GM12878 (cell line): Measurements from ENCODE around the gene RIN2. TPM values are rescaled to one million over a fixed set of nuclear protein-coding genes. Genes with fewer than 3 reads are reported as not detected.

ENCODE experiments used
- ATAC-seq: fragments of 200-7000 bp; cut with Tn5 transposase; 3 replicates; pipeline ENCODE4 v1.9.1; 2020; ENCODE audit warnings: mild to moderate bottlenecking, moderate library complexity
- BruUV-seq: library from RNA; stranded (reverse); fragments of 400-500 nt; replicated peaks from 2 replicates; lab custom pipeline; 2021; lab: Mats Ljungman, UMichigan
- CTCF ChIA-PET: fragments of 300-600 bp; sonication (Branson Sonifier 250); formaldehyde crosslinking; extraction: SDS; loops from one replicate; lab custom pipeline; 2021; ENCODE audit warnings: inconsistent platforms; lab: Yijun Ruan, JAX
- POLR2A ChIA-PET: fragments of 350-600 bp; formaldehyde crosslinking; extraction: SDS; loops from one replicate; lab custom pipeline; 2021; ENCODE audit warnings: inconsistent platforms; lab: Charles Lee
- RAD21 ChIA-PET: fragments of 300-600 bp; sonication (Branson Sonifier 250); formaldehyde crosslinking; loops from one replicate; lab custom pipeline; 2023; ENCODE audit warnings: antibody characterized with exemption; ENCODE audit not compliant: unreplicated experiment; lab: Charles Lee
- SMC1A ChIA-PET: fragments of 300-600 bp; sonication (Branson Sonifier 250); formaldehyde crosslinking; loops from one replicate; lab custom pipeline; 2023; ENCODE audit not compliant: unreplicated experiment, uncharacterized antibody; lab: Charles Lee
- DNase-seq: peaks from one replicate; pipeline ENCODE4 v3.0.0-alpha.2; 2011; ENCODE audit warnings: low read depth, low spot score
- FAIRE-seq: peaks from 3 replicates; lab custom pipeline; 2011; peaks lifted over from hg19 to GRCh38; lab: Jason Lieb, UNC
- H2AFZ ChIP-seq: 2 replicates; pipeline ENCODE4 v1.6.0; 2011; ENCODE audit warnings: low read depth, low read length, control low read depth; ENCODE audit not compliant: control insufficient read depth
- H3K27ac ChIP-seq: 2 replicates; pipeline ENCODE4 v1.5.1; 2011; ENCODE audit warnings: control low read depth; ENCODE audit not compliant: control insufficient read depth, insufficient read depth
- H3K27me3 ChIP-seq, 2 experiments: replicated peaks in 1 of 2; 2 replicates each; pipeline versions ENCODE4 v1.6.0 to v1.6.1; 2011; ENCODE audit warnings: low read length in 1 of 2; ENCODE audit not compliant: control insufficient read depth in 2 of 2, insufficient read depth in 2 of 2
- H3K36me3 ChIP-seq, 2 experiments: 2 replicates each; pipeline ENCODE4 v1.5.1; 2011; ENCODE audit warnings: low read length in 1 of 2; ENCODE audit not compliant: control insufficient read depth in 2 of 2, insufficient read depth in 2 of 2
- H3K4me1 ChIP-seq: 2 replicates; pipeline ENCODE4 v1.6.1; 2011; ENCODE audit warnings: mild to moderate bottlenecking, low read length, moderate library complexity, mixed read lengths; ENCODE audit not compliant: control insufficient read depth, insufficient read depth
- H3K4me2 ChIP-seq: 2 replicates; pipeline ENCODE4 v1.6.0; 2011; ENCODE audit warnings: control low read depth; ENCODE audit not compliant: control insufficient read depth, insufficient read depth
- H3K4me3 ChIP-seq: fragments of 200-600 bp; sonication (generic); 2 replicates; pipeline ENCODE4 v1.5.1; 2016
- H3K79me2 ChIP-seq: 2 replicates; pipeline ENCODE4 v1.6.0; 2011; ENCODE audit warnings: low read length; ENCODE audit not compliant: control insufficient read depth, insufficient read depth
- H3K9ac ChIP-seq: 2 replicates; pipeline ENCODE4 v1.8.0; 2011; ENCODE audit warnings: low read length, control low read depth, mixed read lengths; ENCODE audit not compliant: control insufficient read depth, insufficient read depth
- H3K9me3 ChIP-seq: replicated peaks from 3 replicates; pipeline ENCODE4 v1.5.1; 2011; ENCODE audit warnings: mild to moderate bottlenecking, low read length; ENCODE audit not compliant: control insufficient read depth, insufficient read depth
- H4K20me1 ChIP-seq: 2 replicates; pipeline ENCODE4 v1.6.0; 2011; ENCODE audit not compliant: control insufficient read depth, insufficient read depth
- BCL11A ChIP-seq: IDR thresholded peaks from 2 replicates; pipeline ENCODE4 v1.6.1; 2011; ENCODE audit warnings: low read depth, low read length
- BCL3 ChIP-seq: IDR thresholded peaks from 2 replicates; pipeline ENCODE4 v1.6.1; 2011; ENCODE audit warnings: borderline replicate concordance, low read depth, mild to moderate bottlenecking, moderate library complexity, low read length; ENCODE audit not compliant: insufficient read depth, poor library complexity, severe bottlenecking
- BRCA1 ChIP-seq: IDR thresholded peaks from 2 replicates; pipeline ENCODE4 v1.6.1; 2011; ENCODE audit warnings: low read depth, low read length, improper control_type of control experiment
- EGR1 ChIP-seq, 2 experiments: IDR thresholded peaks; 1 replicate in 1 of 2; 2 replicates in 1 of 2; pipeline ENCODE4 v1.6.1; 2011 to 2012; ENCODE audit warnings: low read depth in 2 of 2, low read length in 2 of 2, borderline replicate concordance in 1 of 2, mild to moderate bottlenecking in 1 of 2, moderate library complexity in 1 of 2
- FOS ChIP-seq: IDR thresholded peaks from 3 replicates; pipeline ENCODE4 v1.6.1; 2011; ENCODE audit warnings: borderline replicate concordance; ENCODE audit not compliant: insufficient read length; ENCODE audit errors: extremely low read depth
- IKZF2 ChIP-seq, 2 experiments: fragments of 450-650 bp; IDR thresholded peaks; 2 replicates each; pipeline ENCODE4 v1.6.1; 2017; ENCODE audit warnings: mild to moderate bottlenecking in 2 of 2, moderate library complexity in 2 of 2
- NFYB ChIP-seq: IDR thresholded peaks from 2 replicates; pipeline ENCODE4 v1.6.1; 2011; ENCODE audit warnings: low read depth, mild to moderate bottlenecking, low read length, improper control_type of control experiment, moderate library complexity; ENCODE audit not compliant: insufficient read depth
- NR2C2 ChIP-seq: IDR thresholded peaks from 2 replicates; pipeline ENCODE4 v1.6.1; 2011; ENCODE audit warnings: borderline replicate concordance, low read depth; ENCODE audit not compliant: control insufficient read depth, insufficient read length
- POLR2AphosphoS2 ChIP-seq: IDR thresholded peaks from 2 replicates; pipeline ENCODE4 v1.6.1; 2011; ENCODE audit warnings: low read depth, mild to moderate bottlenecking, low read length, improper control_type of control experiment, moderate library complexity
- PRDM15 ChIP-seq: fragments of 450-650 bp; formaldehyde crosslinking; IDR thresholded peaks from 2 replicates; pipeline ENCODE4 v1.4.0; 2020; ENCODE audit warnings: mild to moderate bottlenecking, moderate library complexity
- SIX5 ChIP-seq: IDR thresholded peaks from 2 replicates; pipeline ENCODE4 v1.6.1; 2011; ENCODE audit warnings: mild to moderate bottlenecking, low read depth, low read length, moderate library complexity; ENCODE audit not compliant: severe bottlenecking
- SMAD5 ChIP-seq: IDR thresholded peaks from 2 replicates; pipeline ENCODE4 v1.6.1; 2016; ENCODE audit warnings: antibody characterized with exemption, low read depth
- WGBS: methylation state at CpG from one replicate; pipeline ENCODE4 v1.1.6; 2016; ENCODE audit warnings: low lambda C conversion rate; ENCODE audit not compliant: insufficient replicate concordance, insufficient coverage; ENCODE audit errors: missing lambda C conversion rate; 5-methylcytosine and 5-hydroxymethylcytosine counted together
- in situ Hi-C: fragments of 300-500 bp; cut with MboI; formaldehyde crosslinking; loops from 9 replicates; pipeline ENCODE4 v1.14.3; 2018; ENCODE audit warnings: mixed read lengths
- intact Hi-C: fragments of 100-400 bp; cut with micrococcal nuclease; formaldehyde crosslinking; loops from one replicate; pipeline ENCODE4 v1.14.2; 2022; ENCODE audit not compliant: unreplicated experiment
- polyA plus RNA-seq, 11 experiments: library from polyadenylated mRNA; depleted of rRNA in 4 of 11; unstranded in 6 of 11; stranded (reverse) in 5 of 11; fragments of >200 nt; fragmentation: Nextera tagmentation in 4 of 11; fragmentation: Illumina TruSeq in 1 of 11; extraction: Ambion mirVana in 4 of 11; extraction: Trizol in 1 of 11; gene quantifications; 1 replicate in 1 of 11; 2 replicates in 10 of 11; pipeline versions ENCODE4 v1.2.1 to v1.2.3, GENCODE V29; 2011 to 2016; ENCODE audit warnings: inconsistent platforms in 2 of 11, missing spikeins in 2 of 11, low read depth in 1 of 11
- total RNA-seq, 4 experiments: library from RNA; depleted of rRNA in 3 of 4; stranded (reverse); fragments of >200 nt in 3 of 4; fragmentation: Illumina TruSeq in 1 of 4; extraction: Trizol in 1 of 4; gene quantifications; 2 replicates each; pipeline versions ENCODE4 v1.2.1 to v1.2.3, GENCODE V29; 2013 to 2021

Gene RIN2
- total and polyA plus RNA-seq, 10 of the 15 experiments (the other 5 are each of a cell fraction or from before 2014, with no cell fraction given), result 0.68 to 8.5 (median 4.5) TPM

- CTCF ChIA-PET, result interaction anchor here (1.7 kb wide), 1 partner anchor 14 kb away, joined by 3 read pairs; no protein-coding TSS in a partner anchor
- no peak overlapping the region for H3K4me2 ChIP-seq
- POLR2A ChIA-PET, result no interaction called here
- no peaks in the 10 kb centered on the region for H3K79me2 ChIP-seq
- H3K27me3 ChIP-seq, result no peaks in the 10 kb centered on the region; a peak in 1 of 4 replicates
- in situ Hi-C loops, result no loop called here
- no peak overlapping the region for H3K27ac ChIP-seq
- no peaks in the 10 kb centered on the region for H3K4me1 ChIP-seq
- TF ChIP-seq PRDM15 (no peak), IKZF2 (IDR thresholded peaks at IDR 0.05) (no peak)
- TF ChIP-seq, all 136 proteins: peak for 0
- Histone ChIP-seq H3K36me3 (no peaks in the 10 kb centered on the region), H2AFZ (no peak overlapping the region), H3K9me3 (no peaks in the 10 kb centered on the region; the same call in 2 of the 3 replicates), H3K4me3 (no peak overlapping the region), H4K20me1 (no peaks in the 10 kb centered on the region), H3K9ac (no peak overlapping the region)
- RAD21 ChIA-PET, result no interaction called here
- no peak for ATAC-seq
- intact Hi-C loops, result no loop called here
- DNase-seq, result no peak
- SMC1A ChIA-PET, result no interaction called here
- no TSS peak for BruUV-seq
- WGBS, result 13% methylated on average over 4 of the region's 4 CpGs
- FAIRE-seq, result no peak
Measured at GRCh38 chr20:19747903-19748302, 10.2 kb upstream of the RIN2 start.

GRCh38 chr20:19748681-19749080 is 9.4 kb upstream of the RIN2 start:
- ATAC-seq, result no peak
- no peak for TF ChIP-seq NFYB
- no peak for TF ChIP-seq FOS
- TF ChIP-seq SIX5, result no peak
- no peak for TF ChIP-seq BCL11A
- TF ChIP-seq NR2C2, result no peak
- TF ChIP-seq EGR1 (IDR thresholded peaks at IDR 0.05; ENCODE audit: borderline replicate concordance in 1 of 2, low read depth in 2 of 2, low read length in 2 of 2), result no peak
- TF ChIP-seq POLR2AphosphoS2, result no peak
- TF ChIP-seq BCL3, result no peak
- no peak for TF ChIP-seq SMAD5
- no peak for TF ChIP-seq BRCA1

More at GRCh38 chr20:19748681-19749080, 9.4 kb upstream of the RIN2 start:
- no peak overlapping the region for H3K9ac ChIP-seq
- DNase-seq (no peak), FAIRE-seq (no peak)
- no peaks in the 10 kb centered on the region; the same call in 2 of the 3 replicates for H3K9me3 ChIP-seq
- ChIA-PET RAD21 (no interaction called here), SMC1A (interaction anchor here (2.9 kb wide), 1 partner anchor 12 kb away, joined by 19 read pairs; no protein-coding TSS in a partner anchor), POLR2A (no interaction called here), CTCF (interaction anchor here (1.2 to 1.7 kb wide), 2 partner anchors 13 to 79 kb away, joined by 3 to 4 read pairs; no protein-coding TSS in a partner anchor)
- H3K27ac ChIP-seq, result no peak overlapping the region
- H2AFZ ChIP-seq, result no peak overlapping the region
- in situ Hi-C loops (no loop called here), intact Hi-C loops (no loop called here)
- 13% methylated on average over 2 of the region's 2 CpGs for WGBS
- H3K4me1 ChIP-seq, result no peaks in the 10 kb centered on the region
- no peaks in the 10 kb centered on the region for H4K20me1 ChIP-seq
- no peak overlapping the region for H3K4me3 ChIP-seq
- H3K27me3 ChIP-seq, result no peaks in the 10 kb centered on the region; a peak in 1 of 4 replicates
- no peaks in the 10 kb centered on the region for H3K79me2 ChIP-seq
- no peak overlapping the region for H3K4me2 ChIP-seq
- no TSS peak for BruUV-seq
- no peaks in the 10 kb centered on the region for H3K36me3 ChIP-seq
